ENCODE measurements around the gene USP32.
"Not testable (repeated sequence)": the region's sequence is repeated elsewhere in the genome, so short reads cannot be mapped to it uniquely, and the experiment has no call there.

GRCh38 chr17:60433021-60433997 is 41.4 kb upstream of the USP32 start:
- not testable (repeated sequence) for TF ChIP-seq CTCF (optimal IDR thresholded peaks at IDR 0.05 in 1 of 3, IDR thresholded peaks at IDR 0.05 in 1 of 3, conservative IDR thresholded peaks at IDR 0.05 in 1 of 3; ENCODE audit: extremely low read depth in 1 of 3, insufficient read depth in 2 of 3, low read length in 3 of 3); EZH2 (IDR thresholded peaks at IDR 0.05; ENCODE audit: low read length)
